H1 (cell line): ENCODE measurements around the gene GPNMB. TPM values are rescaled to one million over a fixed set of nuclear protein-coding genes. Genes with fewer than 3 reads are reported as not detected.

Source experiments
- CTCF ChIA-PET: fragments of 300-600 bp; sonication (Branson Sonifier 250); formaldehyde crosslinking; loops from one replicate; lab custom pipeline; 2021; ENCODE audit not compliant: partially characterized antibody; lab: Charles Lee
- POLR2A ChIA-PET: fragments of 300-600 bp; sonication (Branson Sonifier 250); formaldehyde crosslinking; loops from one replicate; lab custom pipeline; 2021; ENCODE audit warnings: inconsistent platforms; ENCODE audit not compliant: partially characterized antibody; lab: Charles Lee
- DNase-seq, 2 experiments: peaks; one replicate each; pipeline versions ENCODE4 v3.0.0 to v3.0.0-alpha.2; 2010 to 2022; ENCODE audit warnings: low spot score in 2 of 2, low read depth in 1 of 2, mixed read lengths in 1 of 2
- FAIRE-seq: peaks from 2 replicates; lab custom pipeline; 2011; peaks lifted over from hg19 to GRCh38; lab: Jason Lieb, UNC
- H2AFZ ChIP-seq: 2 replicates; pipeline ENCODE4 v1.8.1; 2012; ENCODE audit warnings: low read length, inconsistent platforms
- H2AK5ac ChIP-seq: 2 replicates; pipeline ENCODE4 v1.6.1; 2013; ENCODE audit warnings: low read depth, low read length
- H2BK120ac ChIP-seq: replicated peaks from 2 replicates; pipeline ENCODE3; 2013; ENCODE audit warnings: low read depth, low read length, inconsistent platforms
- H2BK12ac ChIP-seq: 2 replicates; pipeline ENCODE4 v1.6.1; 2013; ENCODE audit warnings: low read depth, low read length
- H2BK15ac ChIP-seq: 2 replicates; pipeline ENCODE4 v1.6.1; 2013; ENCODE audit warnings: low read length
- H2BK20ac ChIP-seq: 2 replicates; pipeline ENCODE4 v1.6.1; 2013; ENCODE audit warnings: low read length
- H2BK5ac ChIP-seq: 2 replicates; pipeline ENCODE4 v1.6.1; 2013; ENCODE audit warnings: low read depth, low read length
- H3K14ac ChIP-seq: 2 replicates; pipeline ENCODE4 v1.6.1; 2013; ENCODE audit warnings: inconsistent platforms; ENCODE audit not compliant: insufficient read length
- H3K18ac ChIP-seq: 2 replicates; pipeline ENCODE4 v1.6.1; 2013; ENCODE audit warnings: low read length; ENCODE audit errors: extremely low read depth
- H3K23ac ChIP-seq: 2 replicates; pipeline ENCODE4 v1.6.1; 2013; ENCODE audit warnings: inconsistent platforms; ENCODE audit not compliant: insufficient read length
- H3K23me2 ChIP-seq: 2 replicates; pipeline ENCODE4 v1.6.1; 2013; ENCODE audit warnings: low read depth, low read length
- H3K27ac ChIP-seq: 2 replicates; pipeline ENCODE4 v1.6.1; 2011; ENCODE audit warnings: low read depth, low read length, inconsistent platforms
- H3K27me3 ChIP-seq, 4 experiments: replicated peaks in 1 of 4; 1 replicate in 1 of 4; 2 replicates in 3 of 4; pipeline versions ENCODE4 v1.6.1 to v1.8.1; 2011 to 2013; ENCODE audit warnings: low read length in 3 of 4, mild to moderate bottlenecking in 3 of 4, inconsistent platforms in 2 of 4, mixed read lengths in 2 of 4, moderate library complexity in 1 of 4; ENCODE audit not compliant: control insufficient read depth in 3 of 4, insufficient read depth in 3 of 4; ENCODE audit errors: extremely low read depth in 1 of 4
- H3K36me3 ChIP-seq, 4 experiments: 2 replicates each; pipeline versions ENCODE4 v1.6.1 to v1.8.1; 2011 to 2013; ENCODE audit warnings: mild to moderate bottlenecking in 4 of 4, low read length in 3 of 4, moderate library complexity in 2 of 4, control low read depth in 1 of 4, inconsistent platforms in 1 of 4; ENCODE audit not compliant: insufficient read depth in 4 of 4, control insufficient read depth in 2 of 4
- H3K4ac ChIP-seq: replicated peaks from 2 replicates; pipeline ENCODE3; 2013; ENCODE audit warnings: low read length, low read depth, mixed read lengths, inconsistent platforms; ENCODE audit not compliant: insufficient read length
- H3K4me1 ChIP-seq, 4 experiments: replicated peaks in 1 of 4; 1 replicate in 1 of 4; 2 replicates in 3 of 4; pipeline versions ENCODE4 v1.6.1 to v1.8.1; 2011 to 2013; ENCODE audit warnings: low read length in 3 of 4, inconsistent platforms in 2 of 4, mixed read lengths in 1 of 4; ENCODE audit not compliant: insufficient read depth in 4 of 4, control insufficient read depth in 3 of 4
- H3K4me2 ChIP-seq, 2 experiments: 2 replicates each; pipeline versions ENCODE4 v1.6.1 to v1.8.1; 2011 to 2013; ENCODE audit warnings: low read depth in 2 of 2, low read length in 2 of 2, control low read depth in 1 of 2, inconsistent platforms in 1 of 2, mild to moderate bottlenecking in 1 of 2; ENCODE audit not compliant: insufficient read depth in 1 of 2
- H3K4me3 ChIP-seq, 4 experiments: fragments of 200-600, 300-600 bp in 1 of 4; sonication (generic), shearing (Covaris generic), sonication (Bioruptor Twin) in 1 of 4; 2 replicates each; pipeline versions ENCODE4 v1.5.1 to v1.8.1; 2011 to 2016; ENCODE audit warnings: low read length in 4 of 4, low read depth in 3 of 4, control low read depth in 2 of 4, inconsistent platforms in 2 of 4, mild to moderate bottlenecking in 2 of 4, mixed read lengths in 1 of 4, moderate library complexity in 1 of 4; ENCODE audit not compliant: insufficient read depth in 2 of 4; ENCODE audit errors: extremely low read depth in 1 of 4
- H3K56ac ChIP-seq: replicated peaks from 2 replicates; pipeline ENCODE3; 2013; ENCODE audit warnings: low read depth, mild to moderate bottlenecking, mixed read lengths, low read length, inconsistent platforms; ENCODE audit not compliant: insufficient read length
- H3K79me1 ChIP-seq: 2 replicates; pipeline ENCODE4 v1.6.1; 2013; ENCODE audit warnings: low read depth, low read length, control low read depth
- H3K79me2 ChIP-seq, 2 experiments: 2 replicates each; pipeline versions ENCODE4 v1.6.1 to v1.8.1; 2012 to 2013; ENCODE audit warnings: low read length in 2 of 2, mild to moderate bottlenecking in 2 of 2, inconsistent platforms in 1 of 2; ENCODE audit not compliant: insufficient read depth in 2 of 2, control insufficient read depth in 1 of 2
- H3K9ac ChIP-seq, 4 experiments: replicated peaks in 1 of 4; 1 replicate in 1 of 4; 2 replicates in 3 of 4; pipeline versions ENCODE4 v1.6.1 to v1.8.1; 2011 to 2013; ENCODE audit warnings: low read depth in 3 of 4, low read length in 3 of 4, control low read depth in 2 of 4, mild to moderate bottlenecking in 2 of 4, moderate library complexity in 2 of 4, inconsistent platforms in 1 of 4; ENCODE audit errors: extremely low read depth in 1 of 4
- H3K9me3 ChIP-seq, 2 experiments: 2 replicates each; pipeline versions ENCODE4 v1.6.1 to v1.8.1; 2012 to 2013; ENCODE audit warnings: mild to moderate bottlenecking in 2 of 2, moderate library complexity in 2 of 2, control low read depth in 1 of 2, inconsistent platforms in 1 of 2, low read depth in 1 of 2, low read length in 1 of 2, mixed read lengths in 1 of 2; ENCODE audit not compliant: insufficient read depth in 2 of 2
- H4K20me1 ChIP-seq, 2 experiments: replicated peaks in 1 of 2; 2 replicates each; pipeline versions ENCODE3 to v1.8.1; 2011 to 2013; ENCODE audit warnings: inconsistent platforms in 2 of 2, low read length in 2 of 2, mild to moderate bottlenecking in 1 of 2; ENCODE audit not compliant: insufficient read depth in 2 of 2, control insufficient read depth in 1 of 2
- H4K5ac ChIP-seq: 2 replicates; pipeline ENCODE4 v1.6.1; 2013; ENCODE audit warnings: low read length, low read depth, mixed read lengths, inconsistent platforms; ENCODE audit not compliant: insufficient read length
- H4K8ac ChIP-seq: 2 replicates; pipeline ENCODE4 v1.8.0; 2013; ENCODE audit warnings: mild to moderate bottlenecking, moderate library complexity, low read length, inconsistent platforms; ENCODE audit not compliant: insufficient read depth; ENCODE audit errors: extremely low read depth
- H4K91ac ChIP-seq: replicated peaks from 2 replicates; pipeline ENCODE3; 2013; ENCODE audit warnings: low read length, mixed read lengths, inconsistent platforms; ENCODE audit not compliant: insufficient read length
- ATF3 ChIP-seq: IDR thresholded peaks from 2 replicates; pipeline ENCODE4 v1.6.1; 2011; ENCODE audit warnings: low read depth, mild to moderate bottlenecking, low read length; ENCODE audit not compliant: insufficient read depth
- CBX8 ChIP-seq: fragments of 300-800, 300-1000 bp; sonication (generic); IDR thresholded peaks from 2 replicates; pipeline ENCODE4 v1.7.1; 2016; ENCODE audit warnings: low read depth, low read length, borderline replicate concordance
- WGBS, 2 experiments: shearing (Covaris generic) in 1 of 2; methylation state at CpG; one replicate each; pipeline versions ENCODE4 v1.1.6 to v1.1.7; 2013 to 2015; ENCODE audit warnings: low lambda C conversion rate in 2 of 2, mixed read lengths in 2 of 2, inconsistent platforms in 1 of 2, low coverage in 1 of 2, missing lambda C conversion rate in 1 of 2; ENCODE audit not compliant: insufficient replicate concordance in 2 of 2, insufficient coverage in 1 of 2, insufficient read length in 1 of 2; ENCODE audit errors: extremely low coverage in 1 of 2, missing lambda C conversion rate in 1 of 2; 5-methylcytosine and 5-hydroxymethylcytosine counted together
- polyA plus RNA-seq, 7 experiments: library from polyadenylated mRNA; depleted of rRNA in 3 of 7; stranded (reverse) in 5 of 7; unstranded in 2 of 7; fragments of >200 nt in 5 of 7; fragments of 200-250 nt in 2 of 7; gene quantifications; 1 replicate in 5 of 7; 2 replicates in 1 of 7; 4 replicates in 1 of 7; pipeline versions ENCODE4 v1.2.1 to v1.2.3, GENCODE V29; 2011 to 2013; ENCODE audit warnings: missing spikeins in 2 of 7, mixed read lengths in 2 of 7
- total RNA-seq: library from RNA; stranded (reverse); fragmentation: NEBNext Ultra II Directional; extraction: Animal tissue kit (Norgen Biotek cat#: 25700); gene quantifications from 2 replicates; pipeline ENCODE4 v1.2.1, GENCODE V29; 2021

Gene GPNMB
- total and polyA plus RNA-seq, 2 of the 8 experiments (the other 6 are each of a cell fraction or from before 2014, with no cell fraction given) = 1.1 to 1.4 TPM

DNA sequence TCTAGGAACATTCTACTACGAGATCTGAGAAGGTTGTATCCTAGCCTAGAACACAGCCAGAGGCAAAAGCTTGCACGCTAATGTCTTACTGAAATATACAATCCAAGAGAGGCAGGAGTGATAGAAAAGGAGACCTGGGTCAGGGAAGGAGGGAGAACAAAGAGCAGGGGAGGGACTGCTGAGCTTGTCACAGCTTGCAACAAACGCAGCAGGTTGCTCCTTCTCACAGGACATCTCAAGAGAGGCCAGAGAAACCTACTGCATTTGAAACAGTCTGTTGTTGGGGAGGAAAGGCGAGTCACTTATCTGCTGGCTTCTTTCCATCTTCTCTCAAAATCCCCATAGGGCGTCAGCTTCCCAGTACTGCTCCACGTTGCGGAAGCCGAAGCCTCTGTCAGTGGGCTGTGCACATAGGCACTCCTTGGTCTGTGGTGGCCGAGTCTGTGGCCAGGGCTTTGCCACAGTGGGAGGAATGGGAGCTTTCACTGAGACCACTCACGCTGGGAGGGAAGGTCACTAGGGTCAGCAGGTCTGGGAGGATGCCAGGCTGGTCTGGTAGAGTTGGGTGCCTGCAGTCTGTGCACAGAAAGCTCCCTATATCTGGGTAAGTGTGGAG lies 25.8 kb upstream of the GPNMB start:
- POLR2A ChIA-PET = interaction anchor here (1.4 kb wide), 1 partner anchor 9 kb away, joined by 3 read pairs; no protein-coding TSS in a partner anchor

More for the DNA sequence above, 25.8 kb upstream of the GPNMB start:
- no peak for DNase-seq
- no peak overlapping the region for H2BK5ac ChIP-seq
- H2BK12ac ChIP-seq = no peak overlapping the region
- H3K27ac ChIP-seq = no peak overlapping the region
- no peak overlapping the region for H3K9ac ChIP-seq
- no peak overlapping the region for H3K56ac ChIP-seq
- no peak overlapping the region for H2BK15ac ChIP-seq
- peaks cover 0 to 3% (median 0%) of the 10 kb centered on the region in 4 experiments; a peak in 2 of 7 replicates for H3K4me1 ChIP-seq
- H3K79me2 ChIP-seq = no peaks in the 10 kb centered on the region
- no peak overlapping the region for H4K91ac ChIP-seq
- no peaks in the 10 kb centered on the region for H3K9me3 ChIP-seq
- no peaks in the 10 kb centered on the region for H3K79me1 ChIP-seq
- H2BK120ac ChIP-seq = no peak overlapping the region
- CTCF ChIA-PET = no interaction called here
- H3K4me2 ChIP-seq = no peak overlapping the region; a peak in 1 of 4 replicates
- H2AFZ ChIP-seq = peak overlapping the region; percentile 47; the same call in 1 of the 2 replicates
- no peaks in the 10 kb centered on the region for H3K36me3 ChIP-seq
- H3K23ac ChIP-seq = no peak overlapping the region
- no peak overlapping the region for H4K8ac ChIP-seq
- H3K18ac ChIP-seq = no peak overlapping the region; the same call in 1 of the 2 replicates
- no peak for TF ChIP-seq CBX8
- TF ChIP-seq ATF3 = no peak
- TF ChIP-seq, all 59 proteins: peak for 0
- Histone ChIP-seq H3K4me3 (no peak overlapping the region), H3K27me3 (no peaks in the 10 kb centered on the region), H2BK20ac (no peak overlapping the region), H3K23me2 (no peaks in the 10 kb centered on the region), H3K4ac (no peak overlapping the region), H4K20me1 (no peaks in the 10 kb centered on the region), H2AK5ac (no peak overlapping the region), H3K14ac (no peak overlapping the region), H4K5ac (no peak overlapping the region)
- 85% methylated on average over 10 of the region's 10 CpGs; no CpG with 5 or more reads in 1 of the 2 experiments for WGBS, 2 experiments
- FAIRE-seq = no peak
